ENCODE measurements around the gene ARHGAP26. TPM values are rescaled to one million over a fixed set of nuclear protein-coding genes. Genes with fewer than 3 reads are reported as not detected.

Gene ARHGAP26
- total RNA-seq, 4 donors from 2014 or later = 22.3 to 40.7 (median 28.2) TPM

DNA sequence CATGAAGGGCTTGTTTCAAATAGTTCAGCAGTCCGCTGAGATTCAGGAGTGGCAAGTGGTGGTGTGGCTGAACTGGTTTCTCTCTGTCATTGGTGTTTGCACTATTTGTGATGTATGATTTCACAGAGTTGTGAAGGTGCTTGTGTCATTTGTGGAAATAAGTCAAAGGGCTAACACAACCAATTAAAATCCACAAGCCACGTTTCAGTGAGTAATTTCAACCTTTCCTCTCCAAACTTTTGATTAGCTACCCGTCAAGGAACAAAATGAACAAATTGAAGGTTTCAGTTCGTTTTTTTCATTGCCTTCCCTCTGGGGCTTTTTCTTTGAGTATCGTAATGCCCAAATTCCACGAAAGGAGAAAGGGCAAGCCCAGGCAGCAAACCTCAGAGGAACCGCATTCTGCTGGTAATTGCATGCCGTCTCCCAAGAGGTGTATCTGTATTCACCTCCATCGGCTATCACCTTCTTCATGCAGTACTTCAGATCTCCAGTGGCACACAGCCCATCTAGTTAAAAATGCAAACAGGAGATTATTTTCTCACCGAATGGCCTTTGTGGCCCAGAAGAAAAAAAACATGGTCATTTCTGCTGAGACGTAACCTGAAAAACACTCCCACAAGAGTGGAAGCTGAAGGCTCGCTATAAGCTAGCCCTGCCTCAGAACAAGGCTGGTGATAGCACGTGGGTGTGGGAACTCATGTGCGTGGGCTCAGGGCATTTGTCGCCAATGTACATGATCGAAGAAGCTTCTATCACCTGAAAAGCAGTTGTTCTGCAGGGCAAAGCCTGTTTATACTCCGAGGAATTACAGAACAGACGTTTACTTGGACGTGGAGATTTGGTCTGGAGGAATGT lies 436.2 kb downstream of the ARHGAP26 start:
- intact Hi-C loops (cut with DNase I) = no loop called here
- 95% methylated on average over 19 of the region's 19 CpGs for WGBS
- no peaks in the 10 kb centered on the region for H3K9me3 ChIP-seq
- peaks cover 14 to 29% (median 22%) of the 10 kb centered on the region in 4 donors for H3K4me1 ChIP-seq
- H3K36me3 ChIP-seq = no peaks in the 10 kb centered on the region
- no peaks in the 10 kb centered on the region for H3K27me3 ChIP-seq
- no peak overlapping the region for H3K27ac ChIP-seq (replicated peaks in 1 of 4)
- H3K4me3 ChIP-seq = no peak overlapping the region
- no peak for DNase-seq (ENCODE audit: extremely low spot score)
- TF ChIP-seq EP300 (IDR thresholded peaks at IDR 0.05) (no peak), POLR2AphosphoS5 (IDR thresholded peaks at IDR 0.05) (no peak), POLR2A (IDR thresholded peaks at IDR 0.05; ENCODE audit: low read depth) (no peak)
- TF ChIP-seq, protein P1, sequence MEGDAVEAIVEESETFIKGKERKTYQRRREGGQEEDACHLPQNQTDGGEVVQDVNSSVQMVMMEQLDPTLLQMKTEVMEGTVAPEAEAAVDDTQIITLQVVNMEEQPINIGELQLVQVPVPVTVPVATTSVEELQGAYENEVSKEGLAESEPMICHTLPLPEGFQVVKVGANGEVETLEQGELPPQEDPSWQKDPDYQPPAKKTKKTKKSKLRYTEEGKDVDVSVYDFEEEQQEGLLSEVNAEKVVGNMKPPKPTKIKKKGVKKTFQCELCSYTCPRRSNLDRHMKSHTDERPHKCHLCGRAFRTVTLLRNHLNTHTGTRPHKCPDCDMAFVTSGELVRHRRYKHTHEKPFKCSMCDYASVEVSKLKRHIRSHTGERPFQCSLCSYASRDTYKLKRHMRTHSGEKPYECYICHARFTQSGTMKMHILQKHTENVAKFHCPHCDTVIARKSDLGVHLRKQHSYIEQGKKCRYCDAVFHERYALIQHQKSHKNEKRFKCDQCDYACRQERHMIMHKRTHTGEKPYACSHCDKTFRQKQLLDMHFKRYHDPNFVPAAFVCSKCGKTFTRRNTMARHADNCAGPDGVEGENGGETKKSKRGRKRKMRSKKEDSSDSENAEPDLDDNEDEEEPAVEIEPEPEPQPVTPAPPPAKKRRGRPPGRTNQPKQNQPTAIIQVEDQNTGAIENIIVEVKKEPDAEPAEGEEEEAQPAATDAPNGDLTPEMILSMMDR (IDR thresholded peaks at IDR 0.05) = no peak

DNA sequence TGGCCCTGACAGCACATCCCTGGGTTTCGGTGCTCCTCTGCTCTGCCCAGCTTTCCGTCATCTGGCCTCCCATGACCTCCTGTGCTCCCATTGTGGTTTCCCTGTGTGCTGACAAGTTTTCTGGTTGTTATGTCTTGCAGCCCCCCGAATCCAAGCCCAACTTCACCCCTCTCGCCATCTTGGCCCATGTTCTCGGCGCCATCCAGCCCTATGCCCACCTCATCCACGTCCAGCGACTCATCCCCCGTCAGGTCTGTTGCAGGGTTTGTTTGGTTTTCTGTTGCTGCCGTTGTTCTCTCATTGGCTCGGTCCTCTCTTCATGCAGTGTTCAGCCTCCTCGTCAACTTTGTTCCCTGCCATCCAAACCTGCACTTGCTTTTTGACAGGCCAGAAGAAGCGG lies 436.9 kb downstream of the ARHGAP26 start:
- Histone ChIP-seq H3K27me3 (no peaks in the 10 kb centered on the region), H3K9me3 (no peaks in the 10 kb centered on the region), H3K27ac (replicated peaks in 1 of 4) (peak overlapping the region in 1 of 4 donors; percentile 42), H3K4me3 (no peak overlapping the region), H3K4me1 (peaks cover 20 to 30% (median 26%) of the 10 kb centered on the region in 4 donors), H3K36me3 (no peaks in the 10 kb centered on the region)
- TF ChIP-seq POLR2AphosphoS5 (IDR thresholded peaks at IDR 0.05) = no peak
- no peak for TF ChIP-seq POLR2A (IDR thresholded peaks at IDR 0.05; ENCODE audit: low read depth)
- TF ChIP-seq, protein P1 (IDR thresholded peaks at IDR 0.05) = no peak
- no peak for TF ChIP-seq EP300 (IDR thresholded peaks at IDR 0.05)
- 97% methylated on average over 13 of the region's 13 CpGs for WGBS
- intact Hi-C loops (cut with DNase I) = no loop called here
- no peak for DNase-seq (ENCODE audit: extremely low spot score)

DNA sequence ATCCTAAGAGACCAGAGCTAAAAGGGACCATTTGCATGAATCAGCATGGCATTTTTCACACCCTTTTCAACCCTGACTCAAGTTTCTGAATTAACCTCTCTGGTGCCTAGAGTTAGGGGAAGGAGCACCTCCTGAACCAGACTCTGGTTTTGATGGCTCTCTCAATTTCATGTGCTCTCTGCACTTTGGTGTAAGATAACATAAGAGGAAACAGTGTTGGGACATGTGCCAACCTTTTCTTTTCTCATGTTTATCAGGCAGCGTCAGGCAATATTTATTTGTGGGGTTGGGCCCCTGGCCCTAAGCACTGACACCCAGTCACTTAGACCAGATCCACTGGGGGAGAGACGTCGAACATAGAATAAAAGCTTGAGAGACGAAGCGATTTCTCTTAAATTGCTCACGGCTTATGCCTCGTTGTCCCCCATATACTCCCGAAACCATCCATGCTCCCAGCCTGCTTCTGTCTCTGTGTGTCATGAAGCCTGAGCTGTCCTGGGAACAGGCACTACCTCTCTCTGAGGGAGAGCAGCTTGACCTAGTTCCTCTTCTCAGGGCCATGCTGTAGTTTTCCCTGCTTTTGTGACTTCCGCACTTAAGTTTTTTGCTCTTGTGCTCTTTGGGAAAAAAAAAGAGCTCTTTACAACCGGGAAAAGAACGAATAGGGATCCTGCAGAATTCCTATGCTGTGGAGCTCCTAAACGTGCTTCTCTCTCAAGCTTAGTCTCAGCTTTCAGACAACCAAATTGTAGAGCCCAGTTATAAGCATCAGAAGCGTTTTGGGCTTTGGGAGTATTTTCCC lies 437.6 kb downstream of the ARHGAP26 start:
- H3K4me3 ChIP-seq = no peak overlapping the region
- 81% methylated on average over 13 of the region's 13 CpGs for WGBS
- intact Hi-C loops (cut with DNase I) = no loop called here
- peaks cover 26 to 36% (median 33%) of the 10 kb centered on the region in 4 donors for H3K4me1 ChIP-seq
- no peaks in the 10 kb centered on the region for H3K27me3 ChIP-seq
- no peak for TF ChIP-seq EP300 (IDR thresholded peaks at IDR 0.05)
- no peak for TF ChIP-seq POLR2AphosphoS5 (IDR thresholded peaks at IDR 0.05)
- TF ChIP-seq POLR2A (IDR thresholded peaks at IDR 0.05; ENCODE audit: low read depth) = no peak
- H3K27ac ChIP-seq (replicated peaks in 1 of 4) = peak overlapping the region in 1 of 4 donors; percentile 42
- no peak for DNase-seq (ENCODE audit: extremely low spot score)
- H3K36me3 ChIP-seq = no peaks in the 10 kb centered on the region
- no peaks in the 10 kb centered on the region for H3K9me3 ChIP-seq

DNA sequence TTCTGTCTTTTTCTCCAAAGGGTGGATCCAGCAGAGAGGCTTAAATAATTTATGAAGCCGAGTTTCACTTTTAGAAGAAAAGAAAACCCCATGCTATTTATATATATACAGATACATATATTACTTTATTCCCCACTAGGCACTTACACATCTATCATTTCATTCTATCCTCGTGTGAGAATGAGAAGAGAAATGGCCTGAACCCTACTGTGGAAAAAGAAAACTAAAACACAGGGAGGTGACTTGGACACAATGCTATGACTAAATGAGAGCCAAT lies 438.1 kb downstream of the ARHGAP26 start:
- intact Hi-C loops (cut with DNase I) = no loop called here
- no peaks in the 10 kb centered on the region for H3K27me3 ChIP-seq
- no peaks in the 10 kb centered on the region for H3K9me3 ChIP-seq
- H3K36me3 ChIP-seq = no peaks in the 10 kb centered on the region
- 80% methylated on average over 2 of the region's 2 CpGs for WGBS
- peak overlapping the region in 1 of 4 donors; percentile 42 for H3K27ac ChIP-seq (replicated peaks in 1 of 4)
- TF ChIP-seq EP300 (IDR thresholded peaks at IDR 0.05) (no peak), POLR2A (IDR thresholded peaks at IDR 0.05; ENCODE audit: low read depth) (no peak), POLR2AphosphoS5 (IDR thresholded peaks at IDR 0.05) (no peak)
- TF ChIP-seq, protein P1 (IDR thresholded peaks at IDR 0.05) = no peak
- peaks cover 31 to 41% (median 38%) of the 10 kb centered on the region in 4 donors for H3K4me1 ChIP-seq
- no peak overlapping the region for H3K4me3 ChIP-seq
- DNase-seq (ENCODE audit: extremely low spot score) = no peak
